Measurements from ENCODE around the gene C11orf97. TPM values are rescaled to one million over a fixed set of nuclear protein-coding genes. Genes with fewer than 3 reads are reported as not detected.

C11orf97 gene
- total RNA-seq, 1 experiment from 2014 or later, result not detected

DNA sequence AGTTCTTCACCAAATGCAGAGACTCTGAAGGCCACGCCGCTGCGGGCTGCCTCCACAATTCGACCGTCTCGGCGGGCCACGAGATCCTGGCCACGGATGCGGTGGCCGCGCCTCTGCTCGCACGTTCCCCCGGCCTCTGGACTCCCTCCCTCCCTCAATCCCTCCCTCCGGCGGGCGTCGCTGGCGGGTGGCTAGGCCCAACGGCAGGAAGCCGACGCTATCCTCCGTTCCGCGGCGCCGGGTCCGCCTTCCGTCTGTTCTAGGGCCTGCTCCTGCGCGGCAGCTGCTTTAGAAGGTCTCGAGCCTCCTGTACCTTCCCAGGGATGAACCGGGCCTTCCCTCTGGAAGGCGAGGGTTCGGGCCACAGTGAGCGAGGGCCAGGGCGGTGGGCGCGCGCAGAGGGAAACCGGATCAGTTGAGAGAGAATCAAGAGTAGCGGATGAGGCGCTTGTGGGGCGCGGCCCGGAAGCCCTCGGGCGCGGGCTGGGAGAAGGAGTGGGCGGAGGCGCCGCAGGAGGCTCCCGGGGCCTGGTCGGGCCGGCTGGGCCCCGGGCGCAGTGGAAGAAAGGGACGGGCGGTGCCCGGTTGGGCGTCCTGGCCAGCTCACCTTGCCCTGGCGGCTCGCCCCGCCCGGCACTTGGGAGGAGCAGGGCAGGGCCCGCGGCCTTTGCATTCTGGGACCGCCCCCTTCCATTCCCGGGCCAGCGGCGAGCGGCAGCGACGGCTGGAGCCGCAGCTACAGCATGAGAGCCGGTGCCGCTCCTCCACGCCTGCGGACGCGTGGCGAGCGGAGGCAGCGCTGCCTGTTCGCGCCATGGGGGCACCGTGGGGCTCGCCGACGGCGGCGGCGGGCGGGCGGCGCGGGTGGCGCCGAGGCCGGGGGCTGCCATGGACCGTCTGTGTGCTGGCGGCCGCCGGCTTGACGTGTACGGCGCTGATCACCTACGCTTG, 31.7 kb downstream of the C11orf97 start, which contains the start of gene FUT4 (continued):
- TF ChIP-seq JUND (IDR thresholded peaks at IDR 0.05) (peak; percentile 31; the same call in 1 of the 2 replicates), CTCF (IDR thresholded peaks at IDR 0.05 in 2 of 3, conservative IDR thresholded peaks at IDR 0.05 in 1 of 3; ENCODE audit: borderline replicate concordance in 1 of 3, insufficient read depth in 1 of 3, low read depth in 2 of 3, low read length in 2 of 3) (no peak)

- no peak for TF ChIP-seq POLR2A (IDR thresholded peaks at IDR 0.05; ENCODE audit: borderline replicate concordance, extremely low read depth, insufficient read depth, insufficient read length)
- TF ChIP-seq EZH2 (IDR thresholded peaks at IDR 0.05), result no peak
- no peak for TF ChIP-seq EGR1 (IDR thresholded peaks at IDR 0.05; ENCODE audit: low read depth)
- TF ChIP-seq ZBTB33 (IDR thresholded peaks at IDR 0.05; ENCODE audit: extremely low read depth, insufficient replicate concordance, low read length), result no peak
- TF ChIP-seq, protein P1, sequence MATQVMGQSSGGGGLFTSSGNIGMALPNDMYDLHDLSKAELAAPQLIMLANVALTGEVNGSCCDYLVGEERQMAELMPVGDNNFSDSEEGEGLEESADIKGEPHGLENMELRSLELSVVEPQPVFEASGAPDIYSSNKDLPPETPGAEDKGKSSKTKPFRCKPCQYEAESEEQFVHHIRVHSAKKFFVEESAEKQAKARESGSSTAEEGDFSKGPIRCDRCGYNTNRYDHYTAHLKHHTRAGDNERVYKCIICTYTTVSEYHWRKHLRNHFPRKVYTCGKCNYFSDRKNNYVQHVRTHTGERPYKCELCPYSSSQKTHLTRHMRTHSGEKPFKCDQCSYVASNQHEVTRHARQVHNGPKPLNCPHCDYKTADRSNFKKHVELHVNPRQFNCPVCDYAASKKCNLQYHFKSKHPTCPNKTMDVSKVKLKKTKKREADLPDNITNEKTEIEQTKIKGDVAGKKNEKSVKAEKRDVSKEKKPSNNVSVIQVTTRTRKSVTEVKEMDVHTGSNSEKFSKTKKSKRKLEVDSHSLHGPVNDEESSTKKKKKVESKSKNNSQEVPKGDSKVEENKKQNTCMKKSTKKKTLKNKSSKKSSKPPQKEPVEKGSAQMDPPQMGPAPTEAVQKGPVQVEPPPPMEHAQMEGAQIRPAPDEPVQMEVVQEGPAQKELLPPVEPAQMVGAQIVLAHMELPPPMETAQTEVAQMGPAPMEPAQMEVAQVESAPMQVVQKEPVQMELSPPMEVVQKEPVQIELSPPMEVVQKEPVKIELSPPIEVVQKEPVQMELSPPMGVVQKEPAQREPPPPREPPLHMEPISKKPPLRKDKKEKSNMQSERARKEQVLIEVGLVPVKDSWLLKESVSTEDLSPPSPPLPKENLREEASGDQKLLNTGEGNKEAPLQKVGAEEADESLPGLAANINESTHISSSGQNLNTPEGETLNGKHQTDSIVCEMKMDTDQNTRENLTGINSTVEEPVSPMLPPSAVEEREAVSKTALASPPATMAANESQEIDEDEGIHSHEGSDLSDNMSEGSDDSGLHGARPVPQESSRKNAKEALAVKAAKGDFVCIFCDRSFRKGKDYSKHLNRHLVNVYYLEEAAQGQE (IDR thresholded peaks at IDR 0.05; ENCODE audit: low read depth), result no peak
- TF ChIP-seq SIN3A (IDR thresholded peaks at IDR 0.05; ENCODE audit: low read depth), result no peak
- TF ChIP-seq, protein P2, sequence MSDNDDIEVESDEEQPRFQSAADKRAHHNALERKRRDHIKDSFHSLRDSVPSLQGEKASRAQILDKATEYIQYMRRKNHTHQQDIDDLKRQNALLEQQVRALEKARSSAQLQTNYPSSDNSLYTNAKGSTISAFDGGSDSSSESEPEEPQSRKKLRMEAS (IDR thresholded peaks at IDR 0.05), result no peak
- no peak for TF ChIP-seq TCF7L2 (IDR thresholded peaks at IDR 0.05; ENCODE audit: borderline replicate concordance, extremely low read depth, insufficient read depth, insufficient read length)
- TF ChIP-seq CEBPB (IDR thresholded peaks at IDR 0.05; ENCODE audit: low read depth), result no peak
- TF ChIP-seq RAD21 (IDR thresholded peaks at IDR 0.05; ENCODE audit: low read depth), result no peak
- no peak for TF ChIP-seq JUND (IDR thresholded peaks at IDR 0.05)
- no peak for TF ChIP-seq POLR2AphosphoS5 (IDR thresholded peaks at IDR 0.05; ENCODE audit: low read depth, low read length)
- TF ChIP-seq YY1 (IDR thresholded peaks at IDR 0.05; ENCODE audit: extremely low read depth, insufficient replicate concordance, low read depth, low read length), result no peak
- no peak overlapping the region for H2AFZ ChIP-seq (ENCODE audit: low read depth, low read length, poor library complexity, severe bottlenecking)
- RAD21 ChIA-PET (ENCODE audit: low non-redundant PET in 1 of 2, low total read pairs in 2 of 2, uncharacterized antibody in 2 of 2, unreplicated experiment in 2 of 2), result no interaction called here
- peak overlapping the region; percentile 75 for H3K9ac ChIP-seq (ENCODE audit: low read length)
- H3K36me3 ChIP-seq (ENCODE audit: control insufficient read depth in 1 of 2, insufficient read depth in 2 of 2, low read length in 2 of 2), result no peaks in the 10 kb centered on the region
- H3K4me3 ChIP-seq (replicated peaks in 1 of 2; ENCODE audit: low read depth in 1 of 2, low read length in 2 of 2), result peak overlapping the region; percentile 57 to 66
- no TSS peak for BruUV-seq (replicated peaks)
- intact Hi-C loops (cut with micrococcal nuclease), result no loop called here
- peak overlapping the region; percentile 71 for H3K4me2 ChIP-seq (ENCODE audit: low read length)
- H3K4me1 ChIP-seq (ENCODE audit: control insufficient read depth in 1 of 2, insufficient read depth in 2 of 2, low read length in 2 of 2), result peaks cover 8 to 20% of the 10 kb centered on the region in 2 experiments; a peak in 3 of 4 replicates
- ATAC-seq, result no peak; the same call in 1 of the 2 replicates
- no peaks in the 10 kb centered on the region for H3K9me3 ChIP-seq (ENCODE audit: control insufficient read depth in 1 of 2, insufficient read depth in 1 of 2, low read depth in 1 of 2, low read length in 2 of 2)
- H3K27me3 ChIP-seq (ENCODE audit: insufficient read depth, low read length), result no peaks in the 10 kb centered on the region
- no peaks in the 10 kb centered on the region for H4K20me1 ChIP-seq (ENCODE audit: insufficient read depth)
- CTCF ChIA-PET, result interaction anchor here (1.3 kb wide), 1 partner anchor 41 kb away, joined by 3 read pairs; no protein-coding TSS in a partner anchor
- H3K79me2 ChIP-seq (ENCODE audit: insufficient read depth, low read length), result peaks cover 9% of the 10 kb centered on the region; the same call in 1 of the 2 replicates
- no peaks in the 10 kb centered on the region for H3K9me2 ChIP-seq (ENCODE audit: insufficient read depth)
- POLR2A ChIA-PET, result interaction anchor here (0.8 to 1.3 kb wide), 4 partner anchors 13 to 803 kb away, joined by 3 to 4 read pairs (median 4); partner anchors contain the start of genes C11orf54 and TAF1D
- DNase-seq (ENCODE audit: low read depth, low spot score), result no peak
- H3K27ac ChIP-seq (ENCODE audit: low read depth, low read length), result peak overlapping the region; percentile 94
These were observed 32.5 kb downstream of the C11orf97 start for GRCh38 chr11:94544646-94545263.

Measured in HCT116 (cell line).